Neural progenitor cell (in vitro differentiated cells): ENCODE results near the gene CLDN6.

Source experiments
- EZH2 ChIP-seq: fragments of 200-600 bp; sonication (generic); IDR thresholded peaks from 2 replicates; pipeline ENCODE4 v1.6.1; 2017; ENCODE audit warnings: antibody characterized with exemption, mild to moderate bottlenecking, moderate library complexity
- TF ChIP-seq, protein P1 (sequence below): fragments of 200-600 bp; sonication (generic); IDR thresholded peaks from 2 replicates; pipeline ENCODE4 v1.5.1; 2017; ENCODE audit warnings: antibody characterized with exemption, mild to moderate bottlenecking

- TF ChIP-seq, protein P1, sequence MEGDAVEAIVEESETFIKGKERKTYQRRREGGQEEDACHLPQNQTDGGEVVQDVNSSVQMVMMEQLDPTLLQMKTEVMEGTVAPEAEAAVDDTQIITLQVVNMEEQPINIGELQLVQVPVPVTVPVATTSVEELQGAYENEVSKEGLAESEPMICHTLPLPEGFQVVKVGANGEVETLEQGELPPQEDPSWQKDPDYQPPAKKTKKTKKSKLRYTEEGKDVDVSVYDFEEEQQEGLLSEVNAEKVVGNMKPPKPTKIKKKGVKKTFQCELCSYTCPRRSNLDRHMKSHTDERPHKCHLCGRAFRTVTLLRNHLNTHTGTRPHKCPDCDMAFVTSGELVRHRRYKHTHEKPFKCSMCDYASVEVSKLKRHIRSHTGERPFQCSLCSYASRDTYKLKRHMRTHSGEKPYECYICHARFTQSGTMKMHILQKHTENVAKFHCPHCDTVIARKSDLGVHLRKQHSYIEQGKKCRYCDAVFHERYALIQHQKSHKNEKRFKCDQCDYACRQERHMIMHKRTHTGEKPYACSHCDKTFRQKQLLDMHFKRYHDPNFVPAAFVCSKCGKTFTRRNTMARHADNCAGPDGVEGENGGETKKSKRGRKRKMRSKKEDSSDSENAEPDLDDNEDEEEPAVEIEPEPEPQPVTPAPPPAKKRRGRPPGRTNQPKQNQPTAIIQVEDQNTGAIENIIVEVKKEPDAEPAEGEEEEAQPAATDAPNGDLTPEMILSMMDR, result no peak
- TF ChIP-seq EZH2, result no peak
Measured at GRCh38 chr16:2967721-2968161, 50.2 kb downstream of the CLDN6 start.
